ENCODE measurements around the gene APBA2.
A peak's percentile ranks its signal among the peaks of the same experiment; 100 is the strongest.

APBA2 gene

DNA sequence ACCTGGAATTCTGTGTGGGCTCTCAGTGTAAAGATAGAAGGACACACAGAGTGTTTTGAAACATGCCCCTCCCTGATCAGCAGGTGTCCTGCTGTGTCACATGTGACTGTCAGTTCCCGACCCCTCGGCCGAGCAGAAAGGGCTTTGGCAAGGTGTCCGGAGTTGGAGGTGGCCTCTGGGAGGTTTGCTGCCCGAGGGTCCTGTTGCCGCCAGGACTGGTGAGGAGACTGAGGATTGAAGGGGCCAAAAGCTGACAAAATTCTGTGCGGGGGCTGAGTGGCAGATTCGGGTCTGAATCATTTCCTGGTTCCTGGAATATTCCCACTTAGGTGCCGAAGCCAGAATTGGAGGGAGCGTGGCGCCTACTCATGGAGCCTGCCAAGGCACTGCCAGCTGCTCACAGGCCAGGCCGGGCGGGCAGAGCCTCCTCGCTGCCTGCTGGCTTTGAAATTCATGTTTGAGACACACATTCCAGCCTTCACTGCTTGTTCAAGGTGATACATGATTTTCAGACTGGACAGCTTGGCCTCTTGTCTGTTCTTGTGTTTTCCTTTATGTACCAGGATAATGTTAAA lies 83.8 kb downstream of the APBA2 start:
- TF ChIP-seq, protein P1, sequence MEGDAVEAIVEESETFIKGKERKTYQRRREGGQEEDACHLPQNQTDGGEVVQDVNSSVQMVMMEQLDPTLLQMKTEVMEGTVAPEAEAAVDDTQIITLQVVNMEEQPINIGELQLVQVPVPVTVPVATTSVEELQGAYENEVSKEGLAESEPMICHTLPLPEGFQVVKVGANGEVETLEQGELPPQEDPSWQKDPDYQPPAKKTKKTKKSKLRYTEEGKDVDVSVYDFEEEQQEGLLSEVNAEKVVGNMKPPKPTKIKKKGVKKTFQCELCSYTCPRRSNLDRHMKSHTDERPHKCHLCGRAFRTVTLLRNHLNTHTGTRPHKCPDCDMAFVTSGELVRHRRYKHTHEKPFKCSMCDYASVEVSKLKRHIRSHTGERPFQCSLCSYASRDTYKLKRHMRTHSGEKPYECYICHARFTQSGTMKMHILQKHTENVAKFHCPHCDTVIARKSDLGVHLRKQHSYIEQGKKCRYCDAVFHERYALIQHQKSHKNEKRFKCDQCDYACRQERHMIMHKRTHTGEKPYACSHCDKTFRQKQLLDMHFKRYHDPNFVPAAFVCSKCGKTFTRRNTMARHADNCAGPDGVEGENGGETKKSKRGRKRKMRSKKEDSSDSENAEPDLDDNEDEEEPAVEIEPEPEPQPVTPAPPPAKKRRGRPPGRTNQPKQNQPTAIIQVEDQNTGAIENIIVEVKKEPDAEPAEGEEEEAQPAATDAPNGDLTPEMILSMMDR (IDR thresholded peaks at IDR 0.05; ENCODE audit: low read depth, low read length, missing control alignments): no peak
- H3K4me3 ChIP-seq (ENCODE audit: low read depth, low read length): no peak overlapping the region
- no peak for DNase-seq (ENCODE audit: low read depth)

DNA sequence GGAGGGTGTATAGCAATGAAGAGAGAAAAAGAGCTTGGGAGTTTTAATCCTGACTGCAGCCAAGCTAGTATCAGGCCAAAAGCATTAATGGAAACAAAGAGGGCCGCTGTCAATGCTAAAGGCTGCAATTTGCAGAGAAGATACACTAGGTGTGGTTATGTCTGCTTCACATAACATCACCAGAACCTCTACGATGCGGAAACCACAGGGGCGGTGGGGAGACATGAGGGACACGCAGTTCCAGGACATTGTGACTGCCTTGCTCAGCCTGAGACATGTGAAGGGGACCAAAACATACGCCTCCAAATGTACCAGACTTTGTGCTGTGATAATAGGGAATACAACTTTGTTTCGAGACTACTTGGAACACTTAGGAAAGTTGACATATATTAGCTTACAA lies 88.4 kb downstream of the APBA2 start:
- TF ChIP-seq, protein P1 (IDR thresholded peaks at IDR 0.05; ENCODE audit: low read depth, low read length, missing control alignments): no peak
- no peak overlapping the region for H3K4me3 ChIP-seq (ENCODE audit: low read depth, low read length)
- no peak for DNase-seq (ENCODE audit: low read depth)

- no peak for DNase-seq (ENCODE audit: low read depth)
- no peak overlapping the region for H3K4me3 ChIP-seq (ENCODE audit: low read depth, low read length)
- TF ChIP-seq, protein P1 (IDR thresholded peaks at IDR 0.05; ENCODE audit: low read depth, low read length, missing control alignments): peak; percentile 83
Observed at GRCh38 chr15:28975766-28976179, 90.0 kb downstream of the APBA2 start.

GRCh38 chr15:28977377-28978010 lies 91.7 kb downstream of the APBA2 start:
- DNase-seq (ENCODE audit: low read depth): no peak
- TF ChIP-seq, protein P1 (IDR thresholded peaks at IDR 0.05; ENCODE audit: low read depth, low read length, missing control alignments): no peak
- no peak overlapping the region for H3K4me3 ChIP-seq (ENCODE audit: low read depth, low read length)

DNA sequence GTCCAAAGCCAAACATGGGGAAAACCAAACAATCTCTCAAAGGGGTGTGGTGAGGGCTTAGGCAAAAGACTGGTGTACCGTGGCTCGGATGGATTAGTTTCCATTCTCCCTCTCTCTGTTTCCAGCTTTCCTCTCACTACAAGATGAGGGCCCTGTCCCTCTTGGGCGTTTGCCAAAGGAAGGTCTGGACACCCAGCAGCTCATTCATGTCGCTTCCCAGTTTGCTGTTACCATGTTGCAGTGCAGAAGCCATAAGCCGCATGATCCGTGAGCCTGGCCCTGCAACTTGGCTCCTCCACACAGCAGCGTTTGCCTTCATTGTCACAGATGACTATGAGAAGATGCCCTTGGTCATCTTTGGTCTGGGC lies 92.2 kb downstream of the APBA2 start:
- TF ChIP-seq, protein P1 (IDR thresholded peaks at IDR 0.05; ENCODE audit: low read depth, low read length, missing control alignments): no peak
- no peak overlapping the region for H3K4me3 ChIP-seq (ENCODE audit: low read depth, low read length)
- no peak for DNase-seq (ENCODE audit: low read depth)

- no peak for DNase-seq (ENCODE audit: low read depth)
- TF ChIP-seq, protein P1 (IDR thresholded peaks at IDR 0.05; ENCODE audit: low read depth, low read length, missing control alignments): no peak
Observed at GRCh38 chr15:28978661-28979060, 92.9 kb downstream of the APBA2 start.

More at GRCh38 chr15:28978661-28979060, 92.9 kb downstream of the APBA2 start:
- H3K4me3 ChIP-seq (ENCODE audit: low read depth, low read length): no peak overlapping the region
